ENCODE results near the gene RBKS. TPM values are rescaled to one million over a fixed set of nuclear protein-coding genes. Genes with fewer than 3 reads are reported as not detected.

RBKS gene
- polyA plus RNA-seq, 1 of the 3 experiments (the other 2 are of a cell fraction), result 7.4 TPM

DNA sequence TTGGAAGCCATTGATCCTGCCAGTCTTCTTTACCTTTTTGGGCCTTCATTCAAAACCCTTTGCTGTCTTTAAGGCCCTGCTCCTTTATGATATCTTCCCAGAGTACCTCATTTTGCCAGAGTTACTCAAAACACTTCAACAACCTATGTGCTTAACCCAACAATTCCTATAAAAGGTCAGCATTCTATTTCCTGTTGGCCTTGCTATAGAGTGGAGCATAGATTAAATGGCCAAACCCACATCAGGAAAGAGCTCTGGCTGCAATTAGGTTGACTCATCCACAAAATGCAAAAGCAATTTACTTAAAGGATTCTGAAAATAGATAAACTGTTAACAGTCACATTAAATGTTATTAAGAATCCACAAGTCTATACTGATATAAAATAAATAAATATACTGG is 97.4 kb downstream of the RBKS start:
- Histone ChIP-seq H3K4me1 (ENCODE audit: control insufficient read depth in 1 of 2, insufficient read depth in 2 of 2, low read depth in 1 of 2, low read length in 1 of 2) (peaks cover 0 to 28% of the 10 kb centered on the region in 2 experiments; a peak in 2 of 4 replicates), H3K27ac (ENCODE audit: low read depth in 2 of 2, low read length in 1 of 2) (peak overlapping the region in 1 of 2 experiments; percentile 77; a peak in 2 of 4 replicates), H3K4me3 (ENCODE audit: low read depth in 2 of 2, low read length in 1 of 2) (no peak overlapping the region), H3K9me3 (no peaks in the 10 kb centered on the region), H3F3A (replicated peaks; ENCODE audit: insufficient read depth) (peaks cover 15% of the 10 kb centered on the region), H2AFZ (ENCODE audit: low read depth) (peak overlapping the region; percentile 44), H3K36me3 (replicated peaks in 1 of 2; ENCODE audit: control insufficient read depth in 1 of 2, insufficient read depth in 2 of 2, low read length in 1 of 2) (peaks cover 0 to 4% of the 10 kb centered on the region in 2 experiments), H3K27me3 (ENCODE audit: insufficient read depth) (no peaks in the 10 kb centered on the region), H4K20me1 (ENCODE audit: insufficient read depth) (no peaks in the 10 kb centered on the region), H3K9me2 (no peaks in the 10 kb centered on the region), H3K4me2 (no peak overlapping the region; the same call in 1 of the 2 replicates), H3K79me2 (ENCODE audit: insufficient read depth) (no peaks in the 10 kb centered on the region), H3K9ac (no peak overlapping the region)
- CTCF ChIA-PET, result interaction anchor here (1.1 to 2.1 kb wide), 3 partner anchors 11 to 69 kb away, joined by 4 to 6 read pairs (median 4); no protein-coding TSS in a partner anchor
- POLR2A ChIA-PET, result no interaction called here
- TF ChIP-seq EP300 (IDR thresholded peaks at IDR 0.05; ENCODE audit: borderline replicate concordance in 1 of 2, low read depth in 1 of 2, low read length in 1 of 2) (peak in 1 of 2 experiments; percentile 68; a peak in 2 of 4 replicates), SIN3A (IDR thresholded peaks at IDR 0.05; ENCODE audit: borderline replicate concordance, low read depth, low read length) (no peak), FOXJ3 (CRISPR knock-in tag; IDR thresholded peaks at IDR 0.05) (no peak), FOSL2 (IDR thresholded peaks at IDR 0.05; ENCODE audit: borderline replicate concordance, low read depth) (peak; percentile 58; the same call in 1 of the 2 replicates), NFIC (IDR thresholded peaks at IDR 0.05; ENCODE audit: borderline replicate concordance) (peak; percentile 29; the same call in 1 of the 2 replicates), GATA2 (CRISPR knock-in tag; IDR thresholded peaks at IDR 0.05) (no peak), MEF2A (IDR thresholded peaks at IDR 0.05; ENCODE audit: borderline replicate concordance, low read depth) (no peak), GABPA (IDR thresholded peaks at IDR 0.05; ENCODE audit: low read depth) (0 out of 2 replicates have a peak, but pooled peaks have one; percentile 23), JUND (IDR thresholded peaks at IDR 0.05) (0 out of 2 replicates have a peak, but pooled peaks have one; percentile 37), TEAD4 (IDR thresholded peaks at IDR 0.05; ENCODE audit: borderline replicate concordance, insufficient read depth) (no peak), ELF1 (IDR thresholded peaks at IDR 0.05) (no peak), TCF12 (IDR thresholded peaks at IDR 0.05) (peak; percentile 68)
- TF ChIP-seq, protein P1, sequence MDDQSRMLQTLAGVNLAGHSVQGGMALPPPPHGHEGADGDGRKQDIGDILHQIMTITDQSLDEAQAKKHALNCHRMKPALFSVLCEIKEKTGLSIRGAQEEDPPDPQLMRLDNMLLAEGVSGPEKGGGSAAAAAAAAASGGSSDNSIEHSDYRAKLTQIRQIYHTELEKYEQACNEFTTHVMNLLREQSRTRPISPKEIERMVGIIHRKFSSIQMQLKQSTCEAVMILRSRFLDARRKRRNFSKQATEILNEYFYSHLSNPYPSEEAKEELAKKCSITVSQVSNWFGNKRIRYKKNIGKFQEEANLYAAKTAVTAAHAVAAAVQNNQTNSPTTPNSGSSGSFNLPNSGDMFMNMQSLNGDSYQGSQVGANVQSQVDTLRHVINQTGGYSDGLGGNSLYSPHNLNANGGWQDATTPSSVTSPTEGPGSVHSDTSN (IDR thresholded peaks at IDR 0.05), result peak; percentile 22; the same call in 1 of the 2 replicates
- DNase-seq, result no peak

DNA sequence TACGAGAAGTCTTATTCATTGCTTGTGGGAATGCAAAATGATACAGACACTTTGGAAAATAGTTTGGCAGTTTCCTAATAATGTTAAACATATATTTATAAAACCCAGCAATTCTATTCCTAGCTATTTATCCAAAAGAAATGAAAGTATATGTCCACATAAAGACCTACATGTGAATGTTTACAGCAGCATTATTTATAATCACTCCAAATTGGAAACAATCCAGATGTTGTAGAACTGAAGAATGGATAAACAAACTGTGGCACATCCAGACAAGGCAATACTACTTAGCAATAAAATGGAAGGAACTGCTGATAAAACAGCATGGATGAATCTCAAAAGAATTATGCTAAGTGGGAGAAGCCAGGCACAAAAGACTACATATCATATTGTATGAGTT is 99.4 kb downstream of the RBKS start:
- H2AFZ ChIP-seq (ENCODE audit: low read depth), result no peak overlapping the region
- TF ChIP-seq, protein P2, sequence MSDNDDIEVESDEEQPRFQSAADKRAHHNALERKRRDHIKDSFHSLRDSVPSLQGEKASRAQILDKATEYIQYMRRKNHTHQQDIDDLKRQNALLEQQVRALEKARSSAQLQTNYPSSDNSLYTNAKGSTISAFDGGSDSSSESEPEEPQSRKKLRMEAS (IDR thresholded peaks at IDR 0.05; ENCODE audit: low read depth), result no peak
- TF ChIP-seq, protein P3, sequence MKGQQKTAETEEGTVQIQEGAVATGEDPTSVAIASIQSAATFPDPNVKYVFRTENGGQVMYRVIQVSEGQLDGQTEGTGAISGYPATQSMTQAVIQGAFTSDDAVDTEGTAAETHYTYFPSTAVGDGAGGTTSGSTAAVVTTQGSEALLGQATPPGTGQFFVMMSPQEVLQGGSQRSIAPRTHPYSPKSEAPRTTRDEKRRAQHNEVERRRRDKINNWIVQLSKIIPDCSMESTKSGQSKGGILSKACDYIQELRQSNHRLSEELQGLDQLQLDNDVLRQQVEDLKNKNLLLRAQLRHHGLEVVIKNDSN (IDR thresholded peaks at IDR 0.05; ENCODE audit: borderline replicate concordance, low read depth), result no peak
- TF ChIP-seq TCF12 (IDR thresholded peaks at IDR 0.05), result no peak
- TF ChIP-seq MXI1 (IDR thresholded peaks at IDR 0.05; ENCODE audit: low read depth, low read length), result no peak
- TF ChIP-seq CHD2 (IDR thresholded peaks at IDR 0.05; ENCODE audit: low read length, partially characterized antibody), result no peak
- TF ChIP-seq, protein P4, sequence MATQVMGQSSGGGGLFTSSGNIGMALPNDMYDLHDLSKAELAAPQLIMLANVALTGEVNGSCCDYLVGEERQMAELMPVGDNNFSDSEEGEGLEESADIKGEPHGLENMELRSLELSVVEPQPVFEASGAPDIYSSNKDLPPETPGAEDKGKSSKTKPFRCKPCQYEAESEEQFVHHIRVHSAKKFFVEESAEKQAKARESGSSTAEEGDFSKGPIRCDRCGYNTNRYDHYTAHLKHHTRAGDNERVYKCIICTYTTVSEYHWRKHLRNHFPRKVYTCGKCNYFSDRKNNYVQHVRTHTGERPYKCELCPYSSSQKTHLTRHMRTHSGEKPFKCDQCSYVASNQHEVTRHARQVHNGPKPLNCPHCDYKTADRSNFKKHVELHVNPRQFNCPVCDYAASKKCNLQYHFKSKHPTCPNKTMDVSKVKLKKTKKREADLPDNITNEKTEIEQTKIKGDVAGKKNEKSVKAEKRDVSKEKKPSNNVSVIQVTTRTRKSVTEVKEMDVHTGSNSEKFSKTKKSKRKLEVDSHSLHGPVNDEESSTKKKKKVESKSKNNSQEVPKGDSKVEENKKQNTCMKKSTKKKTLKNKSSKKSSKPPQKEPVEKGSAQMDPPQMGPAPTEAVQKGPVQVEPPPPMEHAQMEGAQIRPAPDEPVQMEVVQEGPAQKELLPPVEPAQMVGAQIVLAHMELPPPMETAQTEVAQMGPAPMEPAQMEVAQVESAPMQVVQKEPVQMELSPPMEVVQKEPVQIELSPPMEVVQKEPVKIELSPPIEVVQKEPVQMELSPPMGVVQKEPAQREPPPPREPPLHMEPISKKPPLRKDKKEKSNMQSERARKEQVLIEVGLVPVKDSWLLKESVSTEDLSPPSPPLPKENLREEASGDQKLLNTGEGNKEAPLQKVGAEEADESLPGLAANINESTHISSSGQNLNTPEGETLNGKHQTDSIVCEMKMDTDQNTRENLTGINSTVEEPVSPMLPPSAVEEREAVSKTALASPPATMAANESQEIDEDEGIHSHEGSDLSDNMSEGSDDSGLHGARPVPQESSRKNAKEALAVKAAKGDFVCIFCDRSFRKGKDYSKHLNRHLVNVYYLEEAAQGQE (IDR thresholded peaks at IDR 0.05; ENCODE audit: low read depth, low read length), result no peak
- no peak for TF ChIP-seq GABPA (IDR thresholded peaks at IDR 0.05; ENCODE audit: low read depth)
- no peak overlapping the region for H3K9ac ChIP-seq
- 96% methylated on average over 1 of the region's 1 CpG for WGBS (ENCODE audit: low lambda C conversion rate)
- ChIA-PET POLR2A (no interaction called here), CTCF (interaction anchor here (1.0 to 1.6 kb wide), 2 partner anchors 10 to 108 kb away, joined by 3 to 4 read pairs; no protein-coding TSS in a partner anchor)
- no peaks in the 10 kb centered on the region for H3K9me2 ChIP-seq
- peaks cover 15% of the 10 kb centered on the region for H3F3A ChIP-seq (replicated peaks; ENCODE audit: insufficient read depth)
- no peak overlapping the region for H3K27ac ChIP-seq (ENCODE audit: low read depth in 2 of 2, low read length in 1 of 2)
- peaks cover 0 to 15% of the 10 kb centered on the region in 2 experiments; a peak in 2 of 4 replicates for H3K4me1 ChIP-seq (ENCODE audit: control insufficient read depth in 1 of 2, insufficient read depth in 2 of 2, low read depth in 1 of 2, low read length in 1 of 2)
- H3K79me2 ChIP-seq (ENCODE audit: insufficient read depth), result no peaks in the 10 kb centered on the region
- no peaks in the 10 kb centered on the region for H3K9me3 ChIP-seq
- H3K4me2 ChIP-seq, result no peak overlapping the region
- no peak overlapping the region for H3K4me3 ChIP-seq (ENCODE audit: low read depth in 2 of 2, low read length in 1 of 2)
- no peaks in the 10 kb centered on the region for H4K20me1 ChIP-seq (ENCODE audit: insufficient read depth)
- peaks cover 0 to 4% of the 10 kb centered on the region in 2 experiments for H3K36me3 ChIP-seq (replicated peaks in 1 of 2; ENCODE audit: control insufficient read depth in 1 of 2, insufficient read depth in 2 of 2, low read length in 1 of 2)
- DNase-seq, result no peak
- H3K27me3 ChIP-seq (ENCODE audit: insufficient read depth), result no peaks in the 10 kb centered on the region

Measured in SK-N-SH (cell line).